Colon (tissue), 2 donors: ENCODE results near the gene ARMH3.

Experiments used
- FAIRE-seq: peaks from 2 replicates; lab custom pipeline; 2012; peaks lifted over from hg19 to GRCh38; lab: Jason Lieb, UNC
- donor health status: control.
- donor health status: control.

The ARMH3 gene

GRCh38 chr10:101939008-101939648 lies 116.8 kb downstream of the ARMH3 start:
- FAIRE-seq = no peak

- no peak for FAIRE-seq
Measured at GRCh38 chr10:101938305-101939007, 117.5 kb downstream of the ARMH3 start.

- FAIRE-seq = no peak
Measured at GRCh38 chr10:101935431-101935830, 120.5 kb downstream of the ARMH3 start.

- no peak for FAIRE-seq
Measured at GRCh38 chr10:101934686-101935305, 121.2 kb downstream of the ARMH3 start.

GRCh38 chr10:101933976-101934375 lies 122.0 kb downstream of the ARMH3 start:
- no peak for FAIRE-seq

DNA sequence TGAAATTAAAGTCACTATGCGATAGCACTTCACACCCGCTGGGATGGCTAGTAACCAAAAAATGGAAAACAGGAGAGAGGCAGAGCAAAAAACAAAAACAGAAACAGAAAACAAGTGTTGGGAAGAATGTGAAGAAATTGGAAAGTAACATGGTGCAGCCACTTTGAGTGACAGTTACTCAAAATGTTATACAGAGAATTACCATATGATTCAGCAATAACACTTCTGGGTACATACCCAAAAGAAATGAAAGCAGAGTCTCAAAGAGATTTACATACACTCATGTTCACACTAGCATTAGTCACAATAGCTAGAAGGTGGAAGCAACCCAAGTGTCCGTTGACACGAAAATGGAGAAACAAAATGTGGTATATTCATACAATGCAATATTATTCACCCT lies 123.8 kb downstream of the ARMH3 start:
- FAIRE-seq = no peak

GRCh38 chr10:101925027-101925426 lies 130.9 kb downstream of the ARMH3 start:
- FAIRE-seq = no peak

DNA sequence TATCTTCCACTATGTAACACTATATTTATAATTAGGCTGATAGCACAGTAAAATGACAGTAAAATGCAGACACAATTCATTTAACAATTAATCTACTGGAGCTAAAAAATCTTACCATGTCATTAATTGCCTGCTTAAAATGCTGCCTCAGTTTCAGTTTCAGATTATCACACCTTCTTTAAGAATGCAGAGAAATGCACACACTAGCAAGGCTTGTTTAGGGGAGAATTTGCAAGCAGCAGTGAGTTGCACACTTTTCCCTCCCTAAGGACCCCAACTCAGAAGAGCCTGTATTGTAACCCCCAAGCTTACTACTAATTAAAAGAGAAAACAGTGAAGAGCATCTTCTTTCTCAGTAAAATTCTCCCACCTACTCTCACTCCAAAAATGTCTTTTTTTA lies 132.7 kb downstream of the ARMH3 start:
- FAIRE-seq = no peak

DNA sequence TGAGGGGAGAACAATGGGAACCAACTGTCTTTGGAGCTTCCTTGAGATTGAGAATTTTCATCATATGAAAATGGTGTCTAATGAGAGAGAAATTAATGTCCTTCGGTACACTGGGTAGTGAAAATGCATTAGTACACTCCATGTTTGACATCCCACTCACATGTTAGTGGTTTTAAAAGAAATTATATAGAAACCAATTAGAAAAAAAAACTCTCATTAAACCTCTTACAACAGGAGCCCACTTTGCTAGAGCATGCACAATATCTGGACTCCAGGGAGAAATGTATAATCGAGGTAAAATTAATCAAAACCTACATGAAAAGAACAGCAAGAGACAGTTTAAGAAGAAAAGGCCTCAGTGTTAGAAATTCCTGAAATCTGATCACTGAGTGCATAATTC lies 133.1 kb downstream of the ARMH3 start:
- no peak for FAIRE-seq

DNA sequence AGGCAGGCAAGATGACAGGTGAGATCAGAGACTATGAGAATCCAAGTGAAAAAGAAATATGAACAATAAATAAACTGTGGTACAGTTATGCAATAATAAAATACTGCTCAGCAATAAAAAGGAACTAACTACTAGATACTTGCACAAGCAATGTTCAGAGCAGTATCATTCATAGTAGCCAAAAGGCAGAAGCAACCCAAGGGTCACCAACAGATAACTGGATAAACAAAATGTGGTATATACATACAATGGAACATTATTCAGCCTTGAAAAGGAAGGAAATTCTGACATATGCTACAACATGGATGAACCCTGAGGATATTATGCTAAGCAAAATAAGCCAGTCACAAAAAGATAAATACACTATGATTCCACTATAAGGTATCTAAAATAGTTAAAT lies 135.4 kb downstream of the ARMH3 start:
- FAIRE-seq = no peak

- no peak for FAIRE-seq
Measured at GRCh38 chr10:101919026-101919770, 136.8 kb downstream of the ARMH3 start.

GRCh38 chr10:101912561-101913179 lies 143.3 kb downstream of the ARMH3 start:
- no peak for FAIRE-seq

GRCh38 chr10:101906586-101907183 lies 149.3 kb downstream of the ARMH3 start:
- no peak for FAIRE-seq

DNA sequence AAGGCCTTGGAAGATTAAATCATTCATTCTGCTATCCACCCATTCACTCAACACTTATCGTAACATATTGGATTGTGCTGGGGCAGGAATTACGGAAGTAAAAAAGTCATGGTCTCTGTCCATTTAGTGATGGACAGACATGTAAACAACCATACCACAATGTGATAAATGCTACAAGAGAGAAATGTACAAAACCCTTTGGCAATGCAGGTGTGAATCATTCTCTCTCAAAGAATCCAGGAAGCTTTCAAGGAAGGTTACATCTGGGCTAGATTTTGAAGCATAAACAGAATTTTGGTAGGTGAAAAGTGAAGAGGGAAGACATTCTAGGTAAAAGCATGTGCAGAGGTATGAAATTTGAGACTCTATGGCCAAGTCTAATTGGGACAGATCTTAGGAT lies 150.7 kb downstream of the ARMH3 start:
- no peak for FAIRE-seq

DNA sequence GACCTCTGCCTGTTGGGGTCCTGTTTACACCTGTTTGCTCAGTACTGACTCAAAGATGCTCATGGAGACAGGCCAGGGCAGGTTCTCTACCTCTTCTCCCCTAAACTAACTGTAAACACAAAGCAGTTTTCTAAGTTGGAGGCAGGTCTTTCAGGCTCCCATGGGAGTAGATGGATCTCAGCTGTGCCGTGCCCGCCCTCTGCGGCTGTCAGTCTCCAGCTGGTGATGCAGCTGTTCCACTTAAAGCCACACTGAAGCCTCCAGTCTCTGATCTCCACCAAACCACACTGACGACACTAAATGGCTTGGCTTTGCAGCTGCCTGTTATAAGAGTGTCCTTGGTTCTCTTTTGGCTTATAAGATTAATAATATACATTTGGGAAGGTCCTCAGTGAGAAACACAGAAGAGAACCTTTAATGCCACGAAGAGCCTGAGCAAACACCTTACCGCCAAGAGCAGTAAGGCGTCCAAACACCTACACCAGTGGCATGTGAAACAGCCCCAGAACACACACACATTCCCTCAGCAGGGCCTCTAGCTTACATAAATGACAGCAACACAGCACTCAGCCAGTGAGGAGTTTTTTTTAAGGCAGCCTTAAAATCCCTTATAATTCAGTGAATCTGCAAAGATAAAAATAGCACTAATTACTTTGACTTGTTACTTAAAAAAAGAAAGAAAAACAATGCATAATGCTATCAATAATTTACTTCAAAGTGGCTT lies 152.0 kb downstream of the ARMH3 start:
- FAIRE-seq = no peak

DNA sequence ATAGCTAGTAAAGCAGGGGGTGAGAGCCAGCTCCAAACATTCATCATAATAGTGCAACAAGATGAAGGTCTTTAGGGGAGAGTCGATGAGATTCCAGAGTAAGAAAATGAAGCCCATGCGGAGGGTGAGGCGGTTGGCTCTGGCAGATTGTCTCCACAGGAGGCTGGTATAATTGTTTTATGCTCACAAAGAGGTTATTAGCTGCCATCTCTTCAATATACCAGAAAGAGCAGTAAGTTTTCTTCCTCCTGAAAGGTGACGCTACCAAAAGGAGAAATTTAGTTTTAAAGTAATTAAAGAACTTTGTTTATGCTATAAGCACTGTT lies 153.2 kb downstream of the ARMH3 start:
- FAIRE-seq = no peak

DNA sequence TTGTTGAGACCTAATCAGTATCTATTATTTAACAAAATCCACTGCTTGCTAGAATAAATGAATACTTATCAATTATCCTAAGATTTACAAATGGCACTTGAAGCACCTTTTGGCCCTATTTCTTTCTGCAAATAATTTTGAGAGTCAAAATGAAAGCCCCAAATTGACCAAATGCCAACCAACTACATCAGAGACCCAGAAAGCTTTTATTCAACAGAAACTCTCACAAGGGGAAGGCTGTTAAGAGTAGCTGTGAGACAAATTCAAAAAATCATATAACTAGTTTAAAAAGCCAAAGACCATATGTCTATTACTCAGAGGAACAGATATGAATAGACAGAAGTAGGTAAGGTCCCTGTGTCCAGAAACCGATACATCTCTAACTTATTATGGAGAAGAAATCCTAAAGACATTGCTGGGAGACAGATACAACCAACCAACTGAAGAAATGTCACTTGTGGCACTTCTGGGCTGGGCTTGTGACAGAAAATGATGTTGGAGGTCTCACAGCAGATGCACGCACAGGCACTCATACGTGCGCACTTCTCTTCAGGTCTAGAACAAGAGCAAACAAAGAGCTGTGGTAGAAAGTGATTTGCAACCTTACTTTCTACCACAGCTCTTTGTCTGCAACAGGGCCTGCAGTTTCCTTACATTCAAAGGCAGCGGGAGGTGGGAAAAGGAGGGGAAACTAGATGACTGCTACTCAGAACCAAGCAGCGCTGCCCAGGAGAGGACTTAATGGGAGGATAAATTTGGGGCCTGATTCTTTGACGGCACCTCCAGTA lies 153.7 kb downstream of the ARMH3 start:
- FAIRE-seq = no peak

- no peak for FAIRE-seq
Measured at GRCh38 chr10:101901340-101901739, 154.6 kb downstream of the ARMH3 start.

GRCh38 chr10:101897633-101898032 lies 158.3 kb downstream of the ARMH3 start:
- FAIRE-seq = no peak

DNA sequence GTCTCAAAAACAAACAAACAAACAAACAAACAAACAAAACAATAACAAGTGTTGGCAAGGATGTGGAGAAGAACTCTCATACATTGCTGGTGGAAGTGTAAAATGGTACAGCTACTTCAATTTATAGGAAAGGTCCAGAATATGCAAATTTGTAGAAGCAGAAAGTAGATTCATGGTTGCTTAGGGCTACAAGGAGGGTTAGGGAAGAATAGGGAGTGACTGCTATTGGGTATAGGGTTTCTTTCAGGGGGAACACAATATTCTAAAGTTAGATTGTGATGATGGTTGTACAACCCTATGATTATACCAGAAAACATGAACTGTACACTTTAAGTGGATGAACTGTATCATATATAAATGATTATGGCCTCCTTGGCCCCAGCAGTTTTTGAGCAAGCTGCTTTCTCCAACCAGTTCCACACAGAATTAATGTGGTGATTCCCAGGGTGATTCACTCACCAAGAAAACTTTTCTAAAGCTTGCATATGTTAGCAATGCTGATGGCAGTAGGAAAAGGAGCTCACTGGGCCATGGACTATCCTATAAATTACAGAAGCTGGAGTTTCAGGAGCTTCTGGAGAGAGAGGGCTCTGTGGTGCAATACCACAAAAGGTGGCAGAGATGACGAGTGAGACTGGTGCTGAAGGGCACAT lies 159.6 kb downstream of the ARMH3 start:
- FAIRE-seq = no peak
